PC-9 (cell line): ENCODE results near the gene IPO4.

Source experiments
- CTCF ChIP-seq: fragments of 200-600 bp; sonication (generic); conservative IDR thresholded peaks from 2 replicates; pipeline ENCODE4 v1.6.1; 2017; ENCODE audit warnings: mixed run types, antibody characterized with exemption, mild to moderate bottlenecking, moderate library complexity
- EZH2 ChIP-seq: fragments of 200-600 bp; sonication (generic); IDR thresholded peaks from 2 replicates; pipeline ENCODE4 v1.8.0; 2017; ENCODE audit warnings: antibody characterized with exemption, low read depth

GRCh38 chr14:24139272-24139934, 49.2 kb downstream of the IPO4 start:
- TF ChIP-seq CTCF (no peak), EZH2 (no peak)
